Lower lobe of right lung (tissue), 2 donors: ENCODE data around the gene PACC1. TPM values are rescaled to one million over a fixed set of nuclear protein-coding genes. Genes with fewer than 3 reads are reported as not detected.

Experiments
- ATAC-seq, 2 donors: fragments of 200-7000 bp; cut with Tn5 transposase; one replicate each; pipeline ENCODE4 v1.9.1; 2020 to 2022; ENCODE audit warnings: mild to moderate bottlenecking in 2 of 2, moderate library complexity in 2 of 2
- DNase-seq: peaks from one replicate; pipeline ENCODE4 v3.0.0-alpha.2; 2020
- H3K27ac ChIP-seq: fragments of 200-600 bp; one replicate; pipeline ENCODE4 v1.8.0; 2022
- H3K27me3 ChIP-seq: fragments of 200-600 bp; one replicate; pipeline ENCODE4 v1.8.0; 2022; ENCODE audit warnings: low read depth
- H3K36me3 ChIP-seq: fragments of 200-600 bp; one replicate; pipeline ENCODE4 v1.8.0; 2022; ENCODE audit warnings: mild to moderate bottlenecking
- H3K4me1 ChIP-seq: fragments of 200-600 bp; one replicate; pipeline ENCODE4 v1.8.0; 2022
- H3K4me3 ChIP-seq: fragments of 200-600 bp; one replicate; pipeline ENCODE4 v1.8.0; 2022; ENCODE audit warnings: mild to moderate bottlenecking
- H3K9me3 ChIP-seq: fragments of 200-600 bp; one replicate; pipeline ENCODE4 v1.8.0; 2022
- intact Hi-C: fragments of 100-400 bp; cut with DNase I; formaldehyde crosslinking; loops from one replicate; pipeline ENCODE4 v1.11.0; 2022
- long read RNA-seq: library from polyadenylated mRNA; unstranded; transcript quantifications from one replicate; pipeline ENCODE4 v2.0.0, GENCODE V29; 2021
- total RNA-seq: library from RNA; stranded (reverse); fragmentation: NEBNext Ultra II Directional; extraction: Animal tissue kit (Norgen Biotek cat#: 25700); gene quantifications from one replicate; pipeline ENCODE4 v1.2.1, GENCODE V29; 2021
- TF ChIP-seq, protein P1 (sequence below): fragments of 200-600 bp; IDR thresholded peaks from one replicate; pipeline ENCODE4 v1.8.0; 2022; ENCODE audit warnings: antibody characterized with exemption, mild to moderate bottlenecking
- donor health status: DM: no; HTN: yes; CAD: no; lungs with severe emphysema.

PACC1 gene
- 9.8 TPM for total RNA-seq
- long read RNA-seq, transcript TMEM206-201 (8 exons, 2,475 nt), result major isoform, 9 of 13 reads
- long read RNA-seq, partial matches to known transcripts, result 0 of 13 reads
- long read RNA-seq, other reads (novel, unspliced or antisense), result 4 of 13 reads

DNA sequence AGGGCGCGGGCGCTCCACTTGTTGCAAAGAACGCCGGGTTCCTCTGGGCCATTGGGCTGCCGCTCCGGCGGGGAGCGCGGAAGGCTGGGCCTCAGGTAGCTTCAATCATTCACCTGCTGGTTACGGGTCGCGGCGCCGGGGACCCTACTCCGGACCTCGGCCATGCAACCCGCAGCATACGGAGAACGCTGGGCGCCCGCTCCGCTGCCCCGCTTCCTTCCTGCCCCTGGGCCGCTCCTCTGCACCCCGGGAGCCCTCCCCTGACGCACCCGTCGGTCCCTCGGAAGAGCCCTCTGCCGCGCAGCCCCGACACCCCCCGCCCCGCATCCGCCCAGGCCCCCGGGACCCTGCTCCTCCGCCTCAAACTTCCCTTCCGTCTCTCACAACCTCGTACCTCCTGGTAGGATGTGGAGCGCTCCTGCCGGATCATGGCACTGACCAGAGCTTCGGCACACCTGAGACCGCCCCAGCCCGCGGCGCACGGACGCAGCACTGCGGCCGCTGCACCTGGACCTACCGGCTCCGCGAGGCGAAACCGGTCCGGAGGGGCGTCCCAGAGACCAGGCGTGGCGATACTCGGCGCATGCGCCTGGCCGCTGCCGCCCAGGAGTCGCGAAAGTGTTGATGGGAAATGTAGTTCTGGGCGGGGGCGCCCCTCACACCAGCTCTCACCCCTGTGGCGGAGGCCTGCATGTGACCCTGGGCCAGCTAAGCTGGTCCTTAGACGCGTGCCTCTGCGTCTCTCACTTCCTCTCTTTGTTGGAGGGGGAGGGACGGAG, at the start of gene PACC1:
Gene PACC1 (minus strand): TSS at position 559 of the 779 bp plus-strand sequence. CDS start 129 bp downstream, at position 430.
- intact Hi-C loops, result no loop called here
- Histone ChIP-seq H3K9me3 (no peaks in the 10 kb centered on the region), H3K27ac (peak within 1 kb of the TSS; percentile 75), H3K4me3 (peak within 1 kb of the TSS; percentile 96), H3K27me3 (no peaks in the 10 kb centered on the region), H3K4me1 (peaks cover 20% of the 10 kb centered on the region), H3K36me3 (peaks cover 11% of the 10 kb centered on the region)
- DNase-seq, result peak; percentile 94
- TF ChIP-seq, protein P1, sequence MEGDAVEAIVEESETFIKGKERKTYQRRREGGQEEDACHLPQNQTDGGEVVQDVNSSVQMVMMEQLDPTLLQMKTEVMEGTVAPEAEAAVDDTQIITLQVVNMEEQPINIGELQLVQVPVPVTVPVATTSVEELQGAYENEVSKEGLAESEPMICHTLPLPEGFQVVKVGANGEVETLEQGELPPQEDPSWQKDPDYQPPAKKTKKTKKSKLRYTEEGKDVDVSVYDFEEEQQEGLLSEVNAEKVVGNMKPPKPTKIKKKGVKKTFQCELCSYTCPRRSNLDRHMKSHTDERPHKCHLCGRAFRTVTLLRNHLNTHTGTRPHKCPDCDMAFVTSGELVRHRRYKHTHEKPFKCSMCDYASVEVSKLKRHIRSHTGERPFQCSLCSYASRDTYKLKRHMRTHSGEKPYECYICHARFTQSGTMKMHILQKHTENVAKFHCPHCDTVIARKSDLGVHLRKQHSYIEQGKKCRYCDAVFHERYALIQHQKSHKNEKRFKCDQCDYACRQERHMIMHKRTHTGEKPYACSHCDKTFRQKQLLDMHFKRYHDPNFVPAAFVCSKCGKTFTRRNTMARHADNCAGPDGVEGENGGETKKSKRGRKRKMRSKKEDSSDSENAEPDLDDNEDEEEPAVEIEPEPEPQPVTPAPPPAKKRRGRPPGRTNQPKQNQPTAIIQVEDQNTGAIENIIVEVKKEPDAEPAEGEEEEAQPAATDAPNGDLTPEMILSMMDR, result no peak
- peak; percentile 97 to 98 for ATAC-seq

DNA sequence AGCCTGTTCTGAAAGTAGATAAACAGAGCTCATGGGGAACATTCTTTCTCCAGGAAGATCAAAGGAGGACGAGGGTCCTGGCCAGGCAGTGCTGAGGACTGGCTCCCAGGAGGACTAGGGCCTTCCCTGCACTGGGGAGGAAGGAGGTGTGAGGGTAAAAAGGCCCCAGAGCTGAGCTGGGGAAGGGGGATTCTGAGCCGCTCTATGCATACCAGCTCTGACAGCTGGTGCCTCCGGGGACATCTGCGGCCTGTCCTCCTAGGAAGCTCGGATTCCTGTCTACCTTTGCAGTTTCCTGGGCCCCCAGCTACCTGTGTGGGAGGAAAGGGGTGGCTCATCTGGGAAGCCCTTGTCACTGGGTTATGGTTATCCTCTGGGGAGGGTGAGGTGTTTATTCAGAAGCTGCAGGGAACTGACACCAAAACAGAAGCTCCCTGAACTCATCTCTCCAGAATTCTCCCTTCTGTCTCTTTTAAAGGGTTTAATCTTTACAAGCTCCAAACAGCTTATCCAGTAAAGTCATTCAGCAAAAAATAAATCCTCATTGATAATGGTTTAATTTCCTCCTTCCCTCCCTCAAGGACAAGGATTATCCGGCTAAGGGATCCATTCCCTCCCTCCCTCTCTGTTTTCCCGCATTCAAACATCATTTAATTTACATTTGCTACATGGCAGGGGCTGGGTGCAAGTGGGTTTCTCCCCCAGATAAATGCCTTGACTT, 49.0 kb upstream of the PACC1 start:
- Histone ChIP-seq H3K4me3 (no peak overlapping the region), H3K9me3 (no peaks in the 10 kb centered on the region), H3K27ac (no peak overlapping the region), H3K36me3 (no peaks in the 10 kb centered on the region), H3K4me1 (no peaks in the 10 kb centered on the region), H3K27me3 (no peaks in the 10 kb centered on the region)
- intact Hi-C loops, result no loop called here
- ATAC-seq (no peak), DNase-seq (no peak)
- TF ChIP-seq, protein P1, result no peak

DNA sequence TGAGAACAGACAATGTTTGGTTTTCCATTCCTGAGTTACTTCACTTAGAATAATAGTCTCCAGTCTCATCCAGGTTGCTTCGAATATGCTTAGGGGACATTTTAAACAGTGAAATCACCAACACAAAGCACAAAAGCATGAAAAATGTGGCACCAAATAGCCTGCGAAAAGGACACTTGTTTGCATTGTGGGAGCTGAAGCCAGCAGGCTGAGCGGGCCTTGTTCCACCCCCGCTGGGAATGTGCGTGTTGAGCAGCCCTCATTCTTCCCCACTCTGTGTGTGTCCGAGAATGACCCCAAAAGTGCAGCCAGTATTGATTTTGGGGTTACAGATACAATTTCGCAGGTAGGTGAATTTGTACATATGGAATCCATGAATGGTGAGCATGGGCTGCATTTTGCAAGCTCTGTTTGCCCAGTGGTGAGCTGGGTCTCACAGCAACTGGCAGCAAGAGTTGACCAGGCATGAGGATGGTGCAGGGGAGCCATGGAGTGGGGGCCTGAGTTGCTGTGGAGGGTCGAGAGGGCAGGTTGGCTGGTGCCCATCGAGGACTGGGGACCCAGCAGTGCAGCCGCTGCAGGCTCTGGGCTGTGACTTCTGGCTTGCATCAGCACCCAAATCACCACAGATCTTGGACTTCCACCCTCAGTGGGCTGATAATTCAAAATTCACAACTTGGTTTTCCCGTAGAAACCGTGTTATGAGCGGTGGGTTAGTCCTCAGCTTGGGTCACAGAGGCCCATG, 47.4 kb upstream of the PACC1 start:
- no peak for ATAC-seq
- TF ChIP-seq, protein P1, result no peak

DNA sequence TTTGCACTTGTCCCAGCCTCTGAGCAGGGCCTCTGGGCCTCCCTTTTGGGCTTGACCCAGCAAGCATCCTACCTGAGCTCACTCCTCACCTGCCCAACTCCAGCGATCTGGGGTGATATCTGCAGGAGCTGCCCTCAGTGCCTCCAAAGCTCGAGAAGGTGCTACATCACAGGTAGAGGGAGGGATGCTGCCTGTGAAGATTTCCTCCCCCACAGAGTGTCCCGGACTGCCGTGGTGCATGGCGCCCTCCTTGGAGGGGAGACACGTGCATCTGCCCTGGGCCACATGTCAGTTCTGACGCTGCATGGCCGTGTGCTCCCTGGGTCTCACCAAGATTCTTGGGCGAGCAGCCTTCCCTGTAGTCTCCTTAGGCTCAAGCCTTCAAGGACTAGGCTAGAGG, 45.7 kb upstream of the PACC1 start:
- Histone ChIP-seq H3K27ac (no peak overlapping the region), H3K9me3 (no peaks in the 10 kb centered on the region), H3K27me3 (no peaks in the 10 kb centered on the region), H3K4me3 (no peak overlapping the region), H3K4me1 (peaks cover 9% of the 10 kb centered on the region), H3K36me3 (no peaks in the 10 kb centered on the region)
- TF ChIP-seq, protein P1, result no peak
- no peak for DNase-seq
- ATAC-seq, result no peak
- intact Hi-C loops, result no loop called here

More for the DNA sequence above, 47.4 kb upstream of the PACC1 start:
- Histone ChIP-seq H3K27ac (no peak overlapping the region), H3K36me3 (no peaks in the 10 kb centered on the region), H3K4me3 (no peak overlapping the region), H3K4me1 (no peaks in the 10 kb centered on the region), H3K27me3 (no peaks in the 10 kb centered on the region), H3K9me3 (no peaks in the 10 kb centered on the region)
- DNase-seq, result no peak
- intact Hi-C loops, result no loop called here

DNA sequence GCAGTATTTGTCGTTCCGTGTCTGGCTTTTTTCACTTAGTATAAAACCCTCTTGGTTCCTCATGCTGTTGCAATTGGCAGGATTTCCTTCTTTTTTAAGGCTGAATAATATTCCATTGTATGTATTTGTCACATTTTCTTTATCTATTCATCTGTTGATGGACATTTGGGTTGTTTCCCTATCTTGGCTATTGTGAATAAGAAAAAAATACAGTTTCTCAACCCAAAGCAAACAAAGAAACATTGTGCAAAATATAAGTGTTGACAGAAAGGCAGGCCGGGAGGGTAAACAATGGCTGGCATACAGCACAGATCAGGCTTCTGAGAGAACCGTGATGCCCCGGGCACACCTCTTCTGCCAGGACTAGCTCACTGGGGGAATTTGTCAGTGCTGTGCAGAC, 45.0 kb upstream of the PACC1 start:
- intact Hi-C loops, result no loop called here
- Histone ChIP-seq H3K36me3 (no peaks in the 10 kb centered on the region), H3K27me3 (no peaks in the 10 kb centered on the region), H3K4me1 (peaks cover 9% of the 10 kb centered on the region), H3K9me3 (no peaks in the 10 kb centered on the region), H3K27ac (no peak overlapping the region), H3K4me3 (no peak overlapping the region)
- no peak for ATAC-seq
- no peak for DNase-seq
- TF ChIP-seq, protein P1, result no peak
